SK-N-SH (cell line): ENCODE measurements around the gene FBN2. TPM values are rescaled to one million over a fixed set of nuclear protein-coding genes. Genes with fewer than 3 reads are reported as not detected.

Source experiments
- CTCF ChIA-PET: fragments of 300-600, 350-600 bp; formaldehyde crosslinking; extraction: SDS; loops from one replicate; lab custom pipeline; 2021; lab: Yijun Ruan, JAX
- POLR2A ChIA-PET: fragments of 350-600 bp; sonication (Branson Sonifier 250); formaldehyde crosslinking; extraction: SDS; loops from one replicate; lab custom pipeline; 2020; ENCODE audit warnings: antibody characterized with exemption, inconsistent platforms; lab: Yijun Ruan, JAX
- DNase-seq: peaks from one replicate; pipeline ENCODE4 v3.0.0; 2012
- H2AFZ ChIP-seq: fragments of 200-600 bp; sonication (generic); 2 replicates; pipeline ENCODE4 v1.8.1; 2016; ENCODE audit warnings: antibody characterized with exemption, mild to moderate bottlenecking, low read depth
- H3F3A ChIP-seq: fragments of 200-600 bp; sonication (generic); replicated peaks from 2 replicates; pipeline ENCODE3; 2016; ENCODE audit warnings: antibody characterized with exemption, mild to moderate bottlenecking; ENCODE audit not compliant: insufficient read depth
- H3K27ac ChIP-seq, 2 experiments: fragments of 200-500 bp in 1 of 2; fragments of 200-600 bp in 1 of 2; sonication (Bioruptor generic) in 1 of 2; sonication (generic), shearing (Covaris generic) in 1 of 2; 2 replicates each; pipeline versions ENCODE4 v1.5.1 to v1.6.1; 2014 to 2016; ENCODE audit warnings: low read depth in 2 of 2, inconsistent platforms in 1 of 2, low read length in 1 of 2, mild to moderate bottlenecking in 1 of 2, mixed read lengths in 1 of 2
- H3K27me3 ChIP-seq: fragments of 200-600 bp; sonication (generic), shearing (Covaris generic); 2 replicates; pipeline ENCODE4 v1.6.1; 2016; ENCODE audit warnings: mixed run types; ENCODE audit not compliant: insufficient read depth
- H3K36me3 ChIP-seq, 2 experiments: fragments of 200-500 bp in 1 of 2; fragments of 200-600 bp in 1 of 2; sonication (Bioruptor generic) in 1 of 2; sonication (generic) in 1 of 2; replicated peaks in 1 of 2; 2 replicates each; pipeline versions ENCODE3 to v1.5.1; 2014 to 2016; ENCODE audit warnings: low read length in 1 of 2, mild to moderate bottlenecking in 1 of 2; ENCODE audit not compliant: insufficient read depth in 2 of 2, control insufficient read depth in 1 of 2
- H3K4me1 ChIP-seq, 2 experiments: fragments of 200-500 bp in 1 of 2; fragments of 200-600 bp in 1 of 2; sonication (Bioruptor generic) in 1 of 2; sonication (generic), shearing (Covaris generic) in 1 of 2; 2 replicates each; pipeline versions ENCODE4 v1.5.1 to v1.6.1; 2014 to 2016; ENCODE audit warnings: low read depth in 1 of 2, low read length in 1 of 2, mixed run types in 1 of 2; ENCODE audit not compliant: insufficient read depth in 2 of 2, control insufficient read depth in 1 of 2
- H3K4me2 ChIP-seq: fragments of 200-600 bp; sonication (generic), shearing (Covaris generic); 2 replicates; pipeline ENCODE4 v1.6.1; 2017; ENCODE audit warnings: mixed run types
- H3K4me3 ChIP-seq, 2 experiments: fragments of 200-500 bp in 1 of 2; fragments of 200-600 bp in 1 of 2; sonication (Bioruptor generic) in 1 of 2; sonication (generic), shearing (Covaris generic) in 1 of 2; 2 replicates each; pipeline versions ENCODE4 v1.5.1 to v1.8.1; 2014 to 2016; ENCODE audit warnings: low read depth in 2 of 2, inconsistent platforms in 1 of 2, low read length in 1 of 2, mild to moderate bottlenecking in 1 of 2, mixed read lengths in 1 of 2, moderate library complexity in 1 of 2
- H3K79me2 ChIP-seq: fragments of 200-600 bp; sonication (generic); 2 replicates; pipeline ENCODE4 v1.8.1; 2017; ENCODE audit warnings: mild to moderate bottlenecking; ENCODE audit not compliant: insufficient read depth
- H3K9ac ChIP-seq: fragments of 200-600 bp; sonication (generic); 2 replicates; pipeline ENCODE4 v1.6.1; 2017; ENCODE audit warnings: mixed run types
- H3K9me2 ChIP-seq: fragments of 200-600 bp; sonication (generic); 2 replicates; pipeline ENCODE4 v1.6.1; 2017; ENCODE audit warnings: mixed run types
- H3K9me3 ChIP-seq: fragments of 200-600 bp; sonication (generic); 2 replicates; pipeline ENCODE4 v1.6.1; 2017; ENCODE audit warnings: mixed run types, mild to moderate bottlenecking, moderate library complexity
- H4K20me1 ChIP-seq: fragments of 200-600 bp; sonication (generic); 2 replicates; pipeline ENCODE4 v1.6.1; 2017; ENCODE audit warnings: mild to moderate bottlenecking, mixed run types; ENCODE audit not compliant: insufficient read depth
- CHD2 ChIP-seq: fragments of 150-350 bp; IDR thresholded peaks from 2 replicates; pipeline ENCODE4 v1.6.1; 2018; ENCODE audit warnings: low read length; ENCODE audit not compliant: partially characterized antibody
- EZH2phosphoT487 ChIP-seq: fragments of 200-600 bp; sonication (generic); IDR thresholded peaks from 2 replicates; pipeline ENCODE4 v1.6.1; 2017; ENCODE audit warnings: low read depth, mixed run types, mild to moderate bottlenecking, antibody characterized with exemption, moderate library complexity, borderline replicate concordance
- GABPA ChIP-seq: IDR thresholded peaks from 2 replicates; pipeline ENCODE4 v1.4.0; 2012; ENCODE audit warnings: low read depth, mild to moderate bottlenecking
- GATA2 ChIP-seq: sonication (generic); formaldehyde crosslinking; IDR thresholded peaks from 2 replicates; pipeline ENCODE4 v1.5.0; 2020; ENCODE audit warnings: mild to moderate bottlenecking, missing genetic modification reagents
- IRF3 ChIP-seq: fragments of 150-350 bp; IDR thresholded peaks from 2 replicates; pipeline ENCODE4 v1.6.1; 2016; ENCODE audit warnings: mild to moderate bottlenecking, low read depth, low read length
- JUND ChIP-seq: IDR thresholded peaks from 2 replicates; pipeline ENCODE4 v1.4.0; 2012
- MAX ChIP-seq: IDR thresholded peaks from 2 replicates; pipeline ENCODE4 v1.4.0; 2012; ENCODE audit warnings: low read depth
- MEF2A ChIP-seq: IDR thresholded peaks from 2 replicates; pipeline ENCODE4 v1.4.0; 2012; ENCODE audit warnings: low read depth, borderline replicate concordance
- MXI1 ChIP-seq: IDR thresholded peaks from 2 replicates; pipeline ENCODE4 v1.6.1; 2012; ENCODE audit warnings: mild to moderate bottlenecking, low read depth, low read length, improper control_type of control experiment
- PBX3 ChIP-seq: IDR thresholded peaks from 2 replicates; pipeline ENCODE4; 2012
- RAD21 ChIP-seq: IDR thresholded peaks from 2 replicates; pipeline ENCODE4 v1.6.1; 2012; ENCODE audit warnings: mild to moderate bottlenecking, low read length
- RCOR1 ChIP-seq: fragments of 150-350 bp; IDR thresholded peaks from 2 replicates; pipeline ENCODE4 v1.6.1; 2017; ENCODE audit warnings: antibody characterized with exemption, low read length
- RFX5 ChIP-seq: IDR thresholded peaks from 2 replicates; pipeline ENCODE4 v1.6.1; 2012; ENCODE audit warnings: mild to moderate bottlenecking, improper control_type of control experiment, low read length
- RXRA ChIP-seq: IDR thresholded peaks from 2 replicates; pipeline ENCODE4 v1.4.0; 2012; ENCODE audit warnings: low read depth, mild to moderate bottlenecking, borderline replicate concordance
- SMC3 ChIP-seq: IDR thresholded peaks from 2 replicates; pipeline ENCODE4 v1.6.1; 2012; ENCODE audit warnings: low read depth, low read length, improper control_type of control experiment
- TEAD4 ChIP-seq: IDR thresholded peaks from 2 replicates; pipeline ENCODE4 v1.4.0; 2012; ENCODE audit warnings: mild to moderate bottlenecking, borderline replicate concordance; ENCODE audit not compliant: insufficient read depth
- USF1 ChIP-seq: IDR thresholded peaks from 2 replicates; pipeline ENCODE4 v1.4.0; 2012; ENCODE audit warnings: low read depth, borderline replicate concordance
- YY1 ChIP-seq: IDR thresholded peaks from 2 replicates; pipeline ENCODE4 v1.4.0; 2012; ENCODE audit warnings: low read depth, mild to moderate bottlenecking
- ZBTB33 ChIP-seq: IDR thresholded peaks from 2 replicates; pipeline ENCODE4 v1.4.0; 2012; ENCODE audit warnings: low read depth, borderline replicate concordance
- WGBS: methylation state at CpG from one replicate; pipeline ENCODE4 v1.1.6; 2017; ENCODE audit warnings: low lambda C conversion rate; 5-methylcytosine and 5-hydroxymethylcytosine counted together
- polyA plus RNA-seq, 3 experiments: library from polyadenylated mRNA; depleted of rRNA; stranded (reverse); fragments of >200 nt; gene quantifications; 2 replicates each; pipeline ENCODE4 v1.2.3, GENCODE V29; 2012

Gene FBN2
- polyA plus RNA-seq, 1 of the 3 experiments (the other 2 are of a cell fraction), result 2.2 TPM

- no peak for TF ChIP-seq IRF3
These were observed 184.5 kb downstream of the FBN2 start (continued) for GRCh38 chr5:128353441-128354107.

GRCh38 chr5:128350705-128351104 lies 187.3 kb downstream of the FBN2 start:
- POLR2A ChIA-PET, result no interaction called here
- Histone ChIP-seq H3K27me3 (no peaks in the 10 kb centered on the region; the same call in 1 of the 2 replicates), H3K9me3 (no peaks in the 10 kb centered on the region), H3K4me1 (no peaks in the 10 kb centered on the region; a peak in 1 of 4 replicates), H3K9ac (no peak overlapping the region), H3F3A (no peaks in the 10 kb centered on the region), H3K36me3 (no peaks in the 10 kb centered on the region), H3K27ac (no peak overlapping the region), H3K9me2 (no peaks in the 10 kb centered on the region), H3K4me2 (no peak overlapping the region), H3K4me3 (no peak overlapping the region), H3K79me2 (no peaks in the 10 kb centered on the region), H4K20me1 (no peaks in the 10 kb centered on the region), H2AFZ (no peak overlapping the region)
- TF ChIP-seq MAX (no peak), USF1 (no peak), GATA2 (CRISPR knock-in tag) (no peak)
- WGBS, result 6% methylated on average over 4 of the region's 5 CpGs
- no peak for DNase-seq
- CTCF ChIA-PET, result no interaction called here

GRCh38 chr5:128349044-128349858 lies 188.8 kb downstream of the FBN2 start:
- DNase-seq, result no peak
- Histone ChIP-seq H3K79me2 (no peaks in the 10 kb centered on the region), H3K4me2 (no peak overlapping the region), H3K4me1 (no peaks in the 10 kb centered on the region; a peak in 1 of 4 replicates), H3K27me3 (peaks cover 6% of the 10 kb centered on the region; the same call in 1 of the 2 replicates), H3F3A (no peaks in the 10 kb centered on the region), H3K4me3 (no peak overlapping the region), H3K9me2 (no peaks in the 10 kb centered on the region), H3K9ac (no peak overlapping the region), H3K9me3 (no peaks in the 10 kb centered on the region), H3K27ac (no peak overlapping the region), H4K20me1 (no peaks in the 10 kb centered on the region), H2AFZ (no peak overlapping the region), H3K36me3 (no peaks in the 10 kb centered on the region)
- POLR2A ChIA-PET, result no interaction called here
- 15% methylated on average over 11 of the region's 11 CpGs for WGBS
- TF ChIP-seq MAX (no peak), JUND (no peak), EZH2phosphoT487 (no peak), RAD21 (no peak), MEF2A (no peak), PBX3 (no peak), RFX5 (no peak), SMC3 (no peak), GABPA (no peak), TEAD4 (no peak), MXI1 (no peak), ZBTB33 (no peak), RCOR1 (no peak), RXRA (no peak), YY1 (no peak), CHD2 (no peak)
- CTCF ChIA-PET, result no interaction called here
